Astrocyte (in vitro differentiated cells and primary cell): ENCODE measurements around the gene RMRP. TPM values are rescaled to one million over a fixed set of nuclear protein-coding genes. Genes with fewer than 3 reads are reported as not detected.

Source experiments
- DNase-seq: peaks from one replicate; pipeline ENCODE4 v3.0.0-alpha.2; 2010; ENCODE audit warnings: low read depth
- FAIRE-seq: peaks from 2 replicates; lab custom pipeline; 2011; peaks lifted over from hg19 to GRCh38; lab: Jason Lieb, UNC
- H2AFZ ChIP-seq: 2 replicates; pipeline ENCODE4 v1.6.0; 2012; ENCODE audit warnings: low read depth, low read length, inconsistent platforms
- H3K27ac ChIP-seq: 2 replicates; pipeline ENCODE4 v1.5.1; 2011; ENCODE audit warnings: low read depth, low read length, inconsistent platforms
- H3K27me3 ChIP-seq: 2 replicates; pipeline ENCODE4 v1.6.0; 2011; ENCODE audit warnings: low read length, inconsistent platforms; ENCODE audit not compliant: insufficient read depth
- H3K36me3 ChIP-seq: 2 replicates; pipeline ENCODE4 v1.5.1; 2011; ENCODE audit warnings: low read length, inconsistent platforms; ENCODE audit not compliant: insufficient read depth
- H3K4me1 ChIP-seq: 2 replicates; pipeline ENCODE4 v1.5.1; 2011; ENCODE audit warnings: low read length, inconsistent platforms; ENCODE audit not compliant: insufficient read depth
- H3K4me2 ChIP-seq: 2 replicates; pipeline ENCODE4 v1.6.0; 2012; ENCODE audit warnings: low read length, inconsistent platforms
- H3K4me3 ChIP-seq: 2 replicates; pipeline ENCODE4 v1.5.1; 2011; ENCODE audit warnings: low read depth, mild to moderate bottlenecking, low read length, inconsistent platforms; ENCODE audit not compliant: insufficient read depth
- H3K79me2 ChIP-seq: 2 replicates; pipeline ENCODE4 v1.6.0; 2012; ENCODE audit warnings: mild to moderate bottlenecking, low read length, inconsistent platforms; ENCODE audit not compliant: insufficient read depth
- H3K9ac ChIP-seq: 2 replicates; pipeline ENCODE4 v1.6.0; 2012; ENCODE audit warnings: mild to moderate bottlenecking, low read length, inconsistent platforms
- H3K9me3 ChIP-seq: 2 replicates; pipeline ENCODE4 v1.5.1; 2012; ENCODE audit warnings: low read depth, mild to moderate bottlenecking, low read length, inconsistent platforms; ENCODE audit not compliant: insufficient read depth
- H4K20me1 ChIP-seq: 2 replicates; pipeline ENCODE4 v1.6.0; 2012; ENCODE audit warnings: low read length, inconsistent platforms; ENCODE audit not compliant: insufficient read depth
- H3K27ac Mint-ChIP-seq: one replicate; pipeline ENCODE4 v1.8.0; 2021; ENCODE audit warnings: mild to moderate bottlenecking, mixed read lengths; ENCODE audit not compliant: unreplicated experiment
- H3K27me3 Mint-ChIP-seq: one replicate; pipeline ENCODE4 v1.8.0; 2021; ENCODE audit warnings: low read depth, mixed read lengths; ENCODE audit not compliant: unreplicated experiment
- H3K36me3 Mint-ChIP-seq: one replicate; pipeline ENCODE4 v1.8.0; 2021; ENCODE audit warnings: low read depth, mixed read lengths; ENCODE audit not compliant: unreplicated experiment
- H3K4me1 Mint-ChIP-seq: one replicate; pipeline ENCODE4 v1.8.0; 2021; ENCODE audit warnings: low read depth, mixed read lengths; ENCODE audit not compliant: unreplicated experiment
- H3K4me3 Mint-ChIP-seq: one replicate; pipeline ENCODE4 v1.8.0; 2021; ENCODE audit warnings: mild to moderate bottlenecking, moderate library complexity, mixed read lengths; ENCODE audit not compliant: unreplicated experiment
- H3K9me3 Mint-ChIP-seq: one replicate; pipeline ENCODE4 v1.8.0; 2021; ENCODE audit warnings: mild to moderate bottlenecking, mixed read lengths; ENCODE audit not compliant: unreplicated experiment
- EZH2 ChIP-seq: IDR thresholded peaks from 2 replicates; pipeline ENCODE4 v1.6.1; 2012; ENCODE audit warnings: mild to moderate bottlenecking, low read length, inconsistent platforms; ENCODE audit not compliant: insufficient read depth
- total RNA-seq: library from RNA; stranded (reverse); gene quantifications from 2 replicates; pipeline ENCODE4 v1.2.1, GENCODE V29; 2021
- TF ChIP-seq, protein P1 (sequence below): IDR thresholded peaks from 2 replicates; pipeline ENCODE4 v1.5.1; 2011; ENCODE audit warnings: low read depth, mild to moderate bottlenecking, inconsistent platforms, low read length, moderate library complexity; ENCODE audit not compliant: insufficient read depth

Gene RMRP
- total RNA-seq, 1 donor from 2014 or later = 13,402 TPM

DNA sequence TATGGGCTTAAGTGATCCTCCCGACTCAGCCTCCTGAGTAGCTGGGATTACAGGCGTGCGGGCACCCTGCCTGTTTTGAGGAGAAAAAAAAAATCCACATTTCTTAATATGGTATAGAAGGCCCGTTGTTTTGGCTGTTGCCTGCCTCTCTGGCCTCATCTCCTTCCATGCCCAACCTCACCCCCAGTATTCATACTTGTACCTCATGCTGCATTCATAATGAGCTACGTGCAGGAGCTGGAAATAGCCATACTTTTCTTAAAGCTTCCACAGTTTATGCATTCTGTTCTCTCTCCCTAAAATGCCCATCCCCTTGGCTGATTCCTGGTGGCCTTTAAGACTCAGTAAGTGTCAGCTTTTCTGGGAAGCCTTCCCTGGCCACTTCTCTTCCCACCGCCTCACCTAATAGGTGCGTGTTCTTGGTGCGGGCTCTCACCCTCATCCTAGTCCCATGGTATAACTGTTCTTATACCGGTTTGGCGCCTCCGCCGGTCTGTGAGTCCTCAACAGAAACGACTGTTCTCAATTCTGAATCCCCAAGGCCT lies 34.0 kb upstream of the RMRP start:
- H2AFZ ChIP-seq = no peak overlapping the region
- Mint-ChIP-seq H3K27me3 (no peaks in the 10 kb centered on the region), H3K9me3 (no peaks in the 10 kb centered on the region), H3K36me3 (peaks cover 22% of the 10 kb centered on the region), H3K27ac (peak overlapping the region; percentile 79), H3K4me3 (peak overlapping the region; percentile 85), H3K4me1 (peaks cover 10% of the 10 kb centered on the region)
- peaks cover 42% of the 10 kb centered on the region for H4K20me1 ChIP-seq
- H3K79me2 ChIP-seq = peaks cover 36% of the 10 kb centered on the region
- H3K27me3 ChIP-seq = no peaks in the 10 kb centered on the region
- TF ChIP-seq, protein P1, sequence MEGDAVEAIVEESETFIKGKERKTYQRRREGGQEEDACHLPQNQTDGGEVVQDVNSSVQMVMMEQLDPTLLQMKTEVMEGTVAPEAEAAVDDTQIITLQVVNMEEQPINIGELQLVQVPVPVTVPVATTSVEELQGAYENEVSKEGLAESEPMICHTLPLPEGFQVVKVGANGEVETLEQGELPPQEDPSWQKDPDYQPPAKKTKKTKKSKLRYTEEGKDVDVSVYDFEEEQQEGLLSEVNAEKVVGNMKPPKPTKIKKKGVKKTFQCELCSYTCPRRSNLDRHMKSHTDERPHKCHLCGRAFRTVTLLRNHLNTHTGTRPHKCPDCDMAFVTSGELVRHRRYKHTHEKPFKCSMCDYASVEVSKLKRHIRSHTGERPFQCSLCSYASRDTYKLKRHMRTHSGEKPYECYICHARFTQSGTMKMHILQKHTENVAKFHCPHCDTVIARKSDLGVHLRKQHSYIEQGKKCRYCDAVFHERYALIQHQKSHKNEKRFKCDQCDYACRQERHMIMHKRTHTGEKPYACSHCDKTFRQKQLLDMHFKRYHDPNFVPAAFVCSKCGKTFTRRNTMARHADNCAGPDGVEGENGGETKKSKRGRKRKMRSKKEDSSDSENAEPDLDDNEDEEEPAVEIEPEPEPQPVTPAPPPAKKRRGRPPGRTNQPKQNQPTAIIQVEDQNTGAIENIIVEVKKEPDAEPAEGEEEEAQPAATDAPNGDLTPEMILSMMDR = no peak
- no peak for TF ChIP-seq EZH2
- H3K9me3 ChIP-seq = no peaks in the 10 kb centered on the region
- FAIRE-seq (no peak), DNase-seq (no peak)
- H3K36me3 ChIP-seq = peaks cover 28% of the 10 kb centered on the region
- H3K4me3 ChIP-seq = peak overlapping the region; percentile 56
- H3K4me1 ChIP-seq = peaks cover 33% of the 10 kb centered on the region
- peak overlapping the region; percentile 96 for H3K9ac ChIP-seq
- H3K27ac ChIP-seq = peak overlapping the region; percentile 78
- H3K4me2 ChIP-seq = peak overlapping the region; percentile 100

DNA sequence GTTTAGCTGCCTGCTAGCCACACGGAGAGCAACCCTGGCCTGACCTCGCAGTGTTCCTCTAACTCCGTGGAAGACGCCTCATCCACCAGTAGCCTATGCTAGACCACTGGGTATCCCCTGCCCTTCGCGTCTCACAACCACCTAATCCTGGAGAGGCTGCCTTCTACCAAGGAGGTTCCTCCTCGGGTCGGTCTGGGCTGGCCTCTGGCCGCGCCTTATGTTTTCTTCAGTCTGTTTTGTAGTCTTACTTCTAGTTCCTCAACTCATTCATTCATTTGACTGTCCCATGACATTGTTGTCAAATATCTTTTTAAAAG lies 33.5 kb upstream of the RMRP start:
- Mint-ChIP-seq H3K27me3 (no peaks in the 10 kb centered on the region), H3K36me3 (peaks cover 19% of the 10 kb centered on the region), H3K4me1 (peaks cover 14% of the 10 kb centered on the region), H3K9me3 (no peaks in the 10 kb centered on the region), H3K4me3 (peak overlapping the region; percentile 85), H3K27ac (peak overlapping the region; percentile 79)
- Histone ChIP-seq H3K27ac (peak overlapping the region; percentile 78), H3K9me3 (no peaks in the 10 kb centered on the region), H3K4me1 (peaks cover 38% of the 10 kb centered on the region), H4K20me1 (peaks cover 42% of the 10 kb centered on the region), H3K27me3 (no peaks in the 10 kb centered on the region), H3K4me2 (peak overlapping the region; percentile 100), H3K4me3 (peak overlapping the region; percentile 56), H3K9ac (peak overlapping the region; percentile 96), H2AFZ (no peak overlapping the region), H3K36me3 (peaks cover 28% of the 10 kb centered on the region), H3K79me2 (peaks cover 41% of the 10 kb centered on the region)
- no peak for DNase-seq
- TF ChIP-seq, protein P1 = no peak
- no peak for TF ChIP-seq EZH2
- FAIRE-seq = no peak

DNA sequence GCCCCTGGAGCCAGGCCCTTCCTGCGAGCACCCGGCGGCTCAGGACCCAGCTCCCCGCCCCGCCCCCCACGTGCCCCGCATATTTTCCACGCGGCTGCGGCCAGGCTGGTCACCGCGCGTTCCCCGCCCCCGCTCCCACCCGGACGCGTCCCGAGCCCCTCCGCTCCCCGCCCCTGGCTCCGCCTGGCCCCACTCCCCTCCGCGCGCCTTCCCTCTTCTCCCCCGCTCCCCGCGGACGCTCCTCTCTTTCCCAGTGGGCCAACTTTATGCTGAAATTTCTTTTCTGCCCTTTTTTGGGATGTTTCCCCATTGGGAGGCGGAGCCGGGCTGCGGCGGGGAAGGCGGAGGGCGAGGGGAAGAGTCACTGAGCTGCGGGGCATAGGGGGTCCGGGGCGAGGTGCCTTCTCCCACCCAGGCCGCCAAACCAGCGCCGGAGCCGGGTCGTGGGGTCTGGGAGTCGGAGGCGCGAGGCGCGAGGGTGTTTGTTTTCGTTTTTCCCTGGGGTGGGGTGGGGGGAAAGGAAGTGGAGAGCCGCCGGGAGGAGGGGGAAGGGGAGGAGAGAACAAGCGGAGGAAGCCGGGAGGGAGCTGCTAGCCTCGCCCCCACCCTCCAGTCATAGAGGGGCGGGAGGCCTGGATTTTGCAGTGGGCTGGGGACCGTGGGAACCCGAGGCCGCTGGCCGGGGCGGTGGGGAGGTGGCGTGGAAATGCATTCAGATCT lies 33.0 kb upstream of the RMRP start:
- H3K4me1 Mint-ChIP-seq = peaks cover 17% of the 10 kb centered on the region
- peaks cover 42% of the 10 kb centered on the region for H4K20me1 ChIP-seq
- peaks cover 25% of the 10 kb centered on the region for H3K36me3 ChIP-seq
- no peaks in the 10 kb centered on the region for H3K27me3 Mint-ChIP-seq
- H3K9ac ChIP-seq = peak overlapping the region; percentile 96
- H3K4me1 ChIP-seq = peaks cover 36% of the 10 kb centered on the region
- no peaks in the 10 kb centered on the region for H3K9me3 Mint-ChIP-seq
- peaks cover 18% of the 10 kb centered on the region for H3K36me3 Mint-ChIP-seq
- peak overlapping the region; percentile 78 for H3K27ac ChIP-seq
- H3K27me3 ChIP-seq = no peaks in the 10 kb centered on the region
- no peak overlapping the region for H2AFZ ChIP-seq
- peak; percentile 72 for DNase-seq
- H3K4me3 Mint-ChIP-seq = peak overlapping the region; percentile 85
- no peak for FAIRE-seq
- TF ChIP-seq, protein P1 = no peak
- TF ChIP-seq EZH2 = no peak
- H3K4me3 ChIP-seq = peak overlapping the region; percentile 97
- H3K4me2 ChIP-seq = peak overlapping the region; percentile 100
- no peaks in the 10 kb centered on the region for H3K9me3 ChIP-seq
- H3K27ac Mint-ChIP-seq = peak overlapping the region; percentile 79
- peaks cover 46% of the 10 kb centered on the region for H3K79me2 ChIP-seq
